Transverse colon (tissue), 3 donors: ENCODE data around the gene TWF2.

Experiments used
- CTCF ChIP-seq, 5 experiments: fragments of 200-600 bp in 3 of 5; fragments of 450-650 bp in 2 of 5; sonication (generic) in 3 of 5; IDR thresholded peaks; 1 replicate in 2 of 5; 2 replicates in 3 of 5; pipeline ENCODE4 v1.5.1; 2016 to 2017; ENCODE audit warnings: antibody characterized with exemption in 5 of 5, inconsistent platforms in 3 of 5, mild to moderate bottlenecking in 2 of 5, moderate library complexity in 1 of 5
- EP300 ChIP-seq: sonication (generic); formaldehyde crosslinking; IDR thresholded peaks from one replicate; pipeline ENCODE4 v1.6.1; 2017; ENCODE audit warnings: antibody characterized with exemption, low read depth
- POLR2A ChIP-seq: fragments of 450-650 bp; IDR thresholded peaks from one replicate; pipeline ENCODE4 v1.6.1; 2016; ENCODE audit warnings: antibody characterized with exemption, mild to moderate bottlenecking, moderate library complexity

- TF ChIP-seq CTCF (IDR thresholded peaks at IDR 0.05) = no peak
- no peak for TF ChIP-seq POLR2A
- TF ChIP-seq EP300 = no peak
Measured at GRCh38 chr3:52249683-52250082, 10.7 kb upstream of the TWF2 start.
